Measurements from ENCODE around the gene CTPS2.
"Not testable (repeated sequence)": the region's sequence is repeated elsewhere in the genome, so short reads cannot be mapped to it uniquely, and the experiment has no call there.

The CTPS2 gene

GRCh38 chrX:16603822-16604221, 108.6 kb downstream of the CTPS2 start:
- no peak for DNase-seq (ENCODE audit: low read depth in 2 of 2)

GRCh38 chrX:16603235-16603634, 109.2 kb downstream of the CTPS2 start:
- DNase-seq (ENCODE audit: low read depth in 2 of 2), result not testable (repeated sequence)

DNA sequence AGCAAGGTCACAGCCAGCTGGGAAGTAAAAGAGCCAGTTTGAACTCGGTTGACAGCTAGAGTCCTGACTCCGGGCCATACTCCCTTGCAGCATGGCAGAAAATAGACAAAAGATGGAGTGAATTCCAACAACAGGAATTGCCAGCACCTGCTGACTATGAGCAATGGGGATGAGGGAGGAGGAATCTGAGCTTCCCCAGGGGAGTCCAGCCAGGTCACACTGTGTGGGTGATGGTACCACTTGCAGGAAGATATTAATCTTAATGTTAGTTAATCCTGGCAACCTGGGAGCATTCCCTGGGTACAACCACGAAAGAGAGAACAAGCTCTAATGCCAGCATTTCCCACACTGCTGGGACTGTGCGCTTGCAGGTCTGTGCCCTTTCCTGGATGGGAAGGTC, 110.6 kb downstream of the CTPS2 start:
- no peak for DNase-seq (ENCODE audit: low read depth in 2 of 2)

GRCh38 chrX:16594490-16594889, 118.0 kb downstream of the CTPS2 start:
- DNase-seq (ENCODE audit: low read depth in 2 of 2), result no peak

- DNase-seq (ENCODE audit: low read depth in 2 of 2), result no peak
Observed at GRCh38 chrX:16593801-16594200, 118.7 kb downstream of the CTPS2 start.

- no peak for DNase-seq (ENCODE audit: low read depth in 2 of 2)
Observed at GRCh38 chrX:16592194-16592770, 120.2 kb downstream of the CTPS2 start.

DNA sequence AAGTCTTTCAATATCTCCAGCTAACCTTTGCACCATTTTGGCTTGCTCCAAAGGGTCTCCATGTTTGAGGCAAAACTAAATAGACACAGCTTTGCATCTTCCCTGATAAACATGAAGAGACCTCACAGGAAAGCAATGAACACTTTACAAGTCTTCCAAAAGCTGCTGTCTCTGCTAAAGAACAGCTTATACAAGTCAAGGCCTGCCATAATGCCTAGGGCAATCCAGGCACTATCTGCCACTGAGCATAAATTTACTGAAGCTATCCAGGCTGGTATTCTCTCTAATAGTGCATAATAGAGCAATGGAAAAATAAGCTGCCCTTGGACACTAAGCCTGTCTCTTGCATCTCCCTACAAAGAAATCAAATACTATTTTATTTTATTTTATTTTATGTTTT, 122.6 kb downstream of the CTPS2 start:
- no peak for DNase-seq (ENCODE audit: low read depth in 2 of 2)

DNA sequence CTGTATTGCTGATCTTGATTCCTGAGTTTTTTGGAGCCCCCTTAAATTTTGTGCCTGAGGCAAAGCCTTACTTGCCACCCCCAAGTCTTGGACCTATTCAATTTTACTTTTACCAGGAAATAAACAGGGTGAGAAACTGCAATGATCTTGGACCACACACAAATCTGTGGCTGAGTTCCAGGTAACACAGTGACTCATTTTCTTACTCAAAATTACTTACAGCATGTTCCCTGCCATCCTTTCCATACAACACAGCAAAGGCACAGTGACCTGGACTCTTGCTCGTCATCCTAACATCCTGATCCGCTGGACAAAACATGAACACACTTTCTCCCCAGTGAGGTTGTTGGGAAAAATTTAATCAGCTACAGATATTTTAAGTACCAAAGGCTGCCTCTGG, 123.3 kb downstream of the CTPS2 start:
- DNase-seq (ENCODE audit: low read depth in 2 of 2), result no peak

- DNase-seq (ENCODE audit: low read depth in 2 of 2), result no peak
Observed at GRCh38 chrX:16588266-16588665, 124.2 kb downstream of the CTPS2 start.

DNA sequence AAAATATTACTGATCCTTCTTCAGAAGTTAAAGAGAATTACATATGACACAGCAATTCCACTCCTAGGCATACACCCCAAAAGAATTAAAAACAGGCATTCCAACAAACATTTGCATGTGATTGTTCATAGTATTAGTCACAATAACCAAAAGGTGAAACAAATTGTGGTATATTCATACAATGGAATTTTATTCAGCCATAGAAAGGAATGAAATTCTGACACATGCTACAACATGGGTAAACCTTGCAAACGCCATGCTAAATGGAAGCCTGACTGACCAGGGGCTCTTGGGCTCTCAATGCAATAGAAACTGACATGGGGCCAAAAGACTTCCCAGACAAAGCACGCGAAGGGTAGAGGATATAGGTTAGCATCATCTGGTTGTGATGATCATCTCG, 124.6 kb downstream of the CTPS2 start:
- no peak for DNase-seq (ENCODE audit: low read depth in 2 of 2)

DNA sequence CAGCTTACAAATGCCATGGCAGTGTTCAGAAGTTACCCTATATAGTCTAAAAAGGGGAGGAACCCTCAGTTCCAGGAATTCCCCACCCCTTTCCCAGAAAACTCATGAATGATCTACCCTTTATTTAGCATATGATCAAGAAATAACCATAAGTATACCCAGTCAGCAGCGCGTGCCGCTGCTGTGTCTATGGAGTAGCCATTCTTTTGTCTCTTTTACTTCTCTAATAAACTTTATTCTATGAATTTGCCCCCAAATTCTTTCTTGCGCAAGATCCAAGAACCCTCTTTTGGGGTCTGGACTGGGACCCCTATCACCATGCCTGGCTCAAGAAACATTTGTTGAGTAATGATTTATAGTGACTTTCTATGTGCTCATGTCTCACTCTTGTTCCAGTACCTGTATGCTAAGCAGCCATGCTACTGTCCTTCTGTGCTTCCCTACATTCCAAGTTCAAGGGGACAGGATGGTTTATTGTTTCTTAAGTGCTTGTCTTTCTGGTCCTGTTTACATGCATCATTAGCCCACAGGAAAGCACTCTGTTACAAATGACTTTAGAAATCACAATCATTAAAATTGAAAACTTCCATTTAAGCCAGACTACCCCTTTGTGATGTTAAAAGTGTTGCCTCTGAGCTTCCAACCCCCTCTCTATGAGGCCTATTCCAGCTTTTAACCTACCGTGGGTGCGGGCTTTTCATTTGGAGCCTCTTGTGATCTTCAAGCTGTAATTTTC, 125.9 kb downstream of the CTPS2 start:
- DNase-seq (ENCODE audit: low read depth in 2 of 2), result no peak

DNA sequence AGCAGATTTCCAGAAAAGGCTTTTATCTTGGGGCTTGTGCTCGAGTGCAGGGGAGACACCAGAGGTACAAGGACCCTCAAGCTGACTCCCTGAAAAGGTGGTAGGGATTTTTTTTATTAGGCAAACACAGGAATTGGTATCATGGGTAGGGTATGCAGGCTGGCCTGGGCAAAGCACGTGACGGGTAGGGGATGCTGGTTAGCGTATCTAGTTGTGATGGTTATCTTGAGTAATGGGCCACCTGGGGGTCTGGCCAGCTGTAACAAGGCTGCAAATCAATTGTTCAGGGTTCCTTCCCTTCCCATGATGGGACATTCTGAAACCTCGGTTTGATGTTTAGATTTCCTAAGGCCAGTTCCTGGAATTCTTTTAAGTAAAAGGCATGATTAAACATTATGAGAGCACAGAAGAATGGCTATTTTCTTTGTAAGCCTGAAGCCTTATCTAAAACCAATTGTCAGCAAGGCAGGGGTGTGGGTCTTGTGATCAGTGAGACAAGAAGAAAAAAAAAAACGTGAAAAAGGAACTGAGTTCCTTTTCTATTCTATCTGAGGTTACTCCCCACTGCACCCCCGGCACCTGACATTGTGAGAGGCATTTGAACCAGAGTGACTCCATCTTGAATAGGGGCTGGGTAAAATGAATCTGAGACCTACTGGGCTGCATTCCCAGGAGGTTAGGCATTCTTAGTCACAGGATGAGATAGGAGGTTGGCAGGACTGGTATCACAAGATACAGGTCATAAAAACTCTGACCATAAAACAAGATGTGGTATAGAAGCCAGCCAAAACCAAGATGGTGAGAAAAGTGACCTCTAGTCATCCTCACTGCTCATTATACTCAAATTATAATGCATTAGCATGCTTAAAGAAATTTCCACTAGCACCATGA, 126.7 kb downstream of the CTPS2 start:
- DNase-seq (ENCODE audit: low read depth in 2 of 2), result no peak

DNA sequence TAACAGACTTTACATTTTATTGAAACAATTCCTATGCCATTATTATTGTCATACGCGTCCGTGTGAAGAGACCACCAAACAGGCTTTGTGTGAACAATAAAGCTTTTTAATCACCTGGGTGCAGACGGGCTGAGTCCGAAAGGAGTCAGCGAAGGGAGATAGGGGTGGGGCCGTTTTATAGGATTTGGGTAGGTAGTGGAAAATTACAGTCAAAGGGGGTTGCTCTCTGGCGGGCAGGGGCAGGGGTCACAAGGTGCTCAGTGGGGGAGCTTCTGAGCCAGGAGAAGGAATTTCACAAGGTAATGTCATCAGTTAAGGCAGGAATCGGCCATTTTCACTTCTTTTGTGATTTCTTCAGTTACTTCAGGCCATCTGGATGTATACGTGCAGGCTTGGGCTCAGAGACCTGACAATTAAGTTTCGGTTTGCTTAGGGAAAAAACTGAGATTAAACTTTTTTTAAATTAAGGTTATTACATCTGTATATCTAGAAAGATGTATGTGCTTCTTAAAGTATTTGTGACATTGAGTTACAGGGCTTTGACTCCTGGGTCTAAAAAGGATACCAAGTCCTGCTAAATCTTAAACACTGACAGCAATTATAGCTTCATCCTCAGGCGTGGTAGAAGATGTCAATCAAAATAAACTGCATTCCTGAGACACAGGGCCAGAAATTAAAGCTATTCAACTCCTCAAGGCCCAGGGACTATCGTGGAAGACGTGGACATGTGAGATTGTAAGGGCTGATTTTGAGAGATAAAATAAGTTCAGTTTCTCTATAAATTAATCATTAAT, 132.3 kb downstream of the CTPS2 start:
- DNase-seq (ENCODE audit: low read depth in 2 of 2), result not testable (repeated sequence)

GRCh38 chrX:16579517-16579916, 133.0 kb downstream of the CTPS2 start:
- no peak for DNase-seq (ENCODE audit: low read depth in 2 of 2)

GRCh38 chrX:16578218-16578617, 134.3 kb downstream of the CTPS2 start:
- DNase-seq (ENCODE audit: low read depth in 2 of 2), result no peak

- DNase-seq (ENCODE audit: low read depth in 2 of 2), result no peak
Observed at GRCh38 chrX:16577483-16578029, 134.9 kb downstream of the CTPS2 start.

GRCh38 chrX:16575388-16575787, 137.1 kb downstream of the CTPS2 start:
- DNase-seq (ENCODE audit: low read depth in 2 of 2), result not testable (repeated sequence)

DNA sequence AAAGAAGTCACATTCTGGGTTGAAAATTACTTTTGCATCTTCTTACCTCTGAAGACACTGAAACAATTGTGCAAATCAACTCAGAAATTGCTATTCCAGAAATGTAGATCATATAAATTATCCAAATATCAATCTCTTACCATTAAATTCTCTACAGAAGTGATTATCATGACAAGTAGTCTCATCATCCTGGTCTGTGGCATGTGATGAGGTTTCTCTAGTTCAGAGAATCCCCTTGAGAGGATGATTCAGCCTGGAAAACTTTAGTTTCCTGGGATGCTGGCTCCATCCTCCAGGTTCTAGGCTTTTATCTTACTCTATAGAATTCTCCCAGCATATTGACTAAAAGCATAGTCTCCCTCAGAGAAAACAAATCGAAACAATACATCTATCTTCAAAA, 138.7 kb downstream of the CTPS2 start:
- DNase-seq (ENCODE audit: low read depth in 2 of 2), result no peak

GRCh38 chrX:16567681-16568080, 144.8 kb downstream of the CTPS2 start:
- DNase-seq (ENCODE audit: low read depth in 2 of 2), result no peak

DNA sequence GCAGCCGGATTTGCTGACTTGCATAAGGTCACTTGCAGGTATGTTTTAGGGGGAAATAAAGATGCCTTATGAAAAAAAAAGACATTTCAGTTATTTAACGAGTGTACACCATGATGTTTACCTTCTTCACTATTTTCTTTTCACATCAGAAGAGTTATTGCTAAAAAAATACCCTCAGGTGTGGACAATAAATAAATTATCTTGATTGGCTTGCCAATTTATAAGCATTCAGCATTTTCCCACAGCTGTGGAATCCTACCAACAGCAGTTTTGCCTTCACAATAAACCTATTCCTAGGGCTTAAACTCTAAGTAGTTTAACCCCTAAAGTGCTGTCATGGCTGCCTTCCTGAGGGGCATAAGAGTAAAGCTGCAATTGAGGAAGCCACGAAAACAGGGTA, 145.9 kb downstream of the CTPS2 start:
- DNase-seq (ENCODE audit: low read depth in 2 of 2), result no peak

DNA sequence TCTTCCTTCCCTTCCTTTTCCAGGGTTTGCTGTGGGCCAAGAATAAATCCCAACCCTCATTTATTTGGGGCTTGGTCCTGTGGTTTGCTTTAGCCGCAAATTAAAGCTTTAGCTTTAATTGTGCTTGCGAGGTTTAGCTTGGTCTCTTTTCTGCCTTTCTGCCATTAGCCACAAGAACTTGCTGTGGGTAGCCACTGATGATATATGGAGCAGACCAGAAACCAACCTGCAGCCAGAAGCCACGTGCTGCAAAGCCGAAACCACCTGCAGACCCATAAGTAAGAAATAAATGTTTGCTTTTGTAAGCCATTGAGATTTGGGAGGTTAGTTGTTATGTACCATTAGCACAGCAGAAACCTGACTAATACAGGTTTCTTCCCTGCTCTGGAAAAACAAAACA, 152.3 kb downstream of the CTPS2 start:
- DNase-seq (ENCODE audit: low read depth in 2 of 2), result no peak

DNA sequence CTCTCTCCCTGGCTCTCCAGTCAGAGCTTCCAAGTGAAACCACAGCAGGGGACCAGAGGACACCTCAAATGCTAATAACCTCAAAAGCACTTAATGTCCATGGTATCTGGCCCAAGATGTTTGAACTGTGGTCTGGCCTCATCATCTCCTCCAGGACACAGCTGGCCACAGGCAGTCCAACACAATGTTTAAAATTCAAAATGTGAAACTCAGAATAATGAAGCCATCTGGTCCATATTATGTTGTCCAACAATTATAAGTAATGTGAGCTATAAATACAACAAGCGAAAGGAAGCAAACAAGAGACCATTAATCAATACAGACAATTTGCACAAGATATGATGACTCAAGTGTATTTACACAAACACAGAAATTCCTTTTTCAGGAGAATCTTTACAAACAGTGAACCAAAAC, 153.3 kb downstream of the CTPS2 start:
- DNase-seq (ENCODE audit: low read depth in 2 of 2), result no peak

All from stimulated activated CD8-positive, alpha-beta memory T cell treated with anti-CD3 and anti-CD28 coated beads, Interleukin-15, amount 100 ng/mL, for 4 hours (primary cell).